Right lobe of liver (tissue), 6 donors: ENCODE results near the gene ACVR1. TPM values are rescaled to one million over a fixed set of nuclear protein-coding genes. Genes with fewer than 3 reads are reported as not detected.

Source experiments
- ATAC-seq, 4 donors: fragments of 200-7000 bp; cut with Tn5 transposase; one replicate each; pipeline ENCODE4 v1.9.1; 2020; ENCODE audit warnings: mild to moderate bottlenecking in 4 of 4, moderate library complexity in 4 of 4
- DNase-seq, 3 donors: peaks; one replicate each; pipeline ENCODE4 v3.0.0-alpha.2; 2020
- H3K27ac ChIP-seq, 3 donors: fragments of 200-600 bp; one replicate each; pipeline ENCODE4 v1.8.0; 2022
- H3K27me3 ChIP-seq, 2 donors: fragments of 200-600 bp; one replicate each; pipeline ENCODE4 v1.8.0; 2022
- H3K36me3 ChIP-seq, 4 donors: fragments of 200-600 bp; sonication (generic) in 1 of 4; one replicate each; pipeline versions ENCODE4 v1.5.1 to v1.8.0; 2017 to 2022; ENCODE audit warnings: control low read depth in 1 of 4
- H3K4me1 ChIP-seq, 4 donors: fragments of 200-600 bp; sonication (generic) in 1 of 4; one replicate each; pipeline versions ENCODE4 v1.5.1 to v1.8.0; 2017 to 2022; ENCODE audit warnings: control low read depth in 1 of 4
- H3K4me3 ChIP-seq, 3 donors: fragments of 200-600 bp; one replicate each; pipeline ENCODE4 v1.8.0; 2022
- H3K9me3 ChIP-seq, 4 donors: fragments of 200-600 bp; sonication (generic) in 1 of 4; one replicate each; pipeline versions ENCODE4 v1.5.1 to v1.8.0; 2017 to 2022; ENCODE audit warnings: control low read depth in 1 of 4
- POLR2A ChIP-seq: fragments of 450-650 bp; IDR thresholded peaks from one replicate; pipeline ENCODE4 v1.6.1; 2017; ENCODE audit warnings: antibody characterized with exemption, mild to moderate bottlenecking
- WGBS: methylation state at CpG from one replicate; pipeline ENCODE4 v1.1.6; 2018; ENCODE audit warnings: low coverage, low lambda C conversion rate; ENCODE audit not compliant: insufficient coverage; ENCODE audit errors: missing lambda C conversion rate; 5-methylcytosine and 5-hydroxymethylcytosine counted together
- intact Hi-C, 2 donors: fragments of 100-400 bp; cut with DNase I; formaldehyde crosslinking; loops; one replicate each; pipeline versions ENCODE4 v1.11.2 to v1.14.1; 2022
- total RNA-seq, 6 experiments: library from RNA; depleted of rRNA in 2 of 6; stranded (reverse); fragments of >200 nt in 2 of 6; fragmentation: NEBNext Ultra II Directional in 3 of 6; extraction: Animal tissue kit (Norgen Biotek cat#: 25700) in 3 of 6; gene quantifications; one replicate each; pipeline versions ENCODE4 v1.1.0 to v1.2.4, GENCODE V29; 2016 to 2023
- TF ChIP-seq, protein P1 (sequence below), 4 donors: fragments of 200-600 bp in 3 of 4; fragments of 450-650 bp in 1 of 4; IDR thresholded peaks; one replicate each; pipeline versions ENCODE4 v1.5.1 to v1.8.0; 2016 to 2022; ENCODE audit warnings: antibody characterized with exemption in 4 of 4, mild to moderate bottlenecking in 2 of 4
- donor health status: DM: no; HTN: yes; CAD: no.
- donor health status: DM: no; HTN: no; CAD: no.
- donor health status: DM: no; HTN: no; CAD: no.
- donor health status: DM: no; HTN: yes; CAD: no.
- donor health status: DM: no; HTN: yes; CAD: no.

Gene ACVR1
- total RNA-seq, 6 experiments from 2014 or later: 10.9 to 25.1 (median 14.6) TPM

DNA sequence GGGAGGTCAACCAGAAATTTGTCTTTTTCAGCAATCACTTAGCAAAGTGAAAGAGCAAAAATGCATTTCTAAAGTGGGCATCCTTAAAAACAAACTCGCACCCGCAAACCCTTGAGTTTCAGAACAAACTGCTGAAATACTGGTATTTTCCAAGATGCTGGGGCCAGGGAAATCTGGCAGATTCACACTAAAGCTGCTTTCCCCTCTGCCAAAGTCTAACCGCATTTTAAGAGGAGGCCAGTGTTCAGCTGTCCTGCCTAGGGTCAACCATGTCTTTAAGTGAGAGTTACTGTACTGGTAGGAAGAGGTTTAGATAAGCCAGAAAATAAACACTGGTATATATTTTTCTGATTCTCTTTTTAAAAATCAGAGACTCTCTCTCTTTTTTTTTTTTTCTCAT, 55.9 kb downstream of the ACVR1 start:
- WGBS: 67% methylated on average over 3 of the region's 3 CpGs
- Histone ChIP-seq H3K4me1 (peaks cover 0 to 46% (median 10%) of the 10 kb centered on the region in 4 donors), H3K27ac (no peak overlapping the region), H3K9me3 (no peaks in the 10 kb centered on the region), H3K4me3 (no peak overlapping the region), H3K36me3 (peaks cover 0 to 24% (median 6%) of the 10 kb centered on the region in 4 donors), H3K27me3 (no peaks in the 10 kb centered on the region)
- intact Hi-C loops: no loop called here
- no peak for DNase-seq
- ATAC-seq: no peak
- TF ChIP-seq, protein P1, sequence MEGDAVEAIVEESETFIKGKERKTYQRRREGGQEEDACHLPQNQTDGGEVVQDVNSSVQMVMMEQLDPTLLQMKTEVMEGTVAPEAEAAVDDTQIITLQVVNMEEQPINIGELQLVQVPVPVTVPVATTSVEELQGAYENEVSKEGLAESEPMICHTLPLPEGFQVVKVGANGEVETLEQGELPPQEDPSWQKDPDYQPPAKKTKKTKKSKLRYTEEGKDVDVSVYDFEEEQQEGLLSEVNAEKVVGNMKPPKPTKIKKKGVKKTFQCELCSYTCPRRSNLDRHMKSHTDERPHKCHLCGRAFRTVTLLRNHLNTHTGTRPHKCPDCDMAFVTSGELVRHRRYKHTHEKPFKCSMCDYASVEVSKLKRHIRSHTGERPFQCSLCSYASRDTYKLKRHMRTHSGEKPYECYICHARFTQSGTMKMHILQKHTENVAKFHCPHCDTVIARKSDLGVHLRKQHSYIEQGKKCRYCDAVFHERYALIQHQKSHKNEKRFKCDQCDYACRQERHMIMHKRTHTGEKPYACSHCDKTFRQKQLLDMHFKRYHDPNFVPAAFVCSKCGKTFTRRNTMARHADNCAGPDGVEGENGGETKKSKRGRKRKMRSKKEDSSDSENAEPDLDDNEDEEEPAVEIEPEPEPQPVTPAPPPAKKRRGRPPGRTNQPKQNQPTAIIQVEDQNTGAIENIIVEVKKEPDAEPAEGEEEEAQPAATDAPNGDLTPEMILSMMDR (IDR thresholded peaks at IDR 0.05): no peak
- no peak for TF ChIP-seq POLR2A

DNA sequence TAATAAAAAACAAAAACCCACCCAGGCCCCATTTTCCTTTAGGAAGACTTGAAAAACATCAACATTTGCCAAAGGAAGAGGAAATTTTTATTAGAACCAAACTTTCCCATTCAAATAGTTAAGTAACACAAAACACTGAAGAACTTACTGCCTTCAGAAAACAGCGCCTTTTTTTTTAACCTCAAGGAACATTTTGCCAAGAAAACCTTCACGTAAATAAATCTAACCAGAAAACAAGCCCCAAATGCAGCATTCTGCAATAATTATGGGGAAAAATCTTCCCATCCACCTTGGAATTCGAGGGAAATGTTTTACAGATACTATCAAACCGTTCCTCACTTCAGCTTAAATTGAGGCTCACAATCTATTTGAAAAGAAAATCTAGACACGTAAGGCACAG, 56.4 kb downstream of the ACVR1 start:
- no peak overlapping the region for H3K27ac ChIP-seq
- WGBS: 86% methylated on average over 5 of the region's 5 CpGs
- intact Hi-C loops: no loop called here

DNA sequence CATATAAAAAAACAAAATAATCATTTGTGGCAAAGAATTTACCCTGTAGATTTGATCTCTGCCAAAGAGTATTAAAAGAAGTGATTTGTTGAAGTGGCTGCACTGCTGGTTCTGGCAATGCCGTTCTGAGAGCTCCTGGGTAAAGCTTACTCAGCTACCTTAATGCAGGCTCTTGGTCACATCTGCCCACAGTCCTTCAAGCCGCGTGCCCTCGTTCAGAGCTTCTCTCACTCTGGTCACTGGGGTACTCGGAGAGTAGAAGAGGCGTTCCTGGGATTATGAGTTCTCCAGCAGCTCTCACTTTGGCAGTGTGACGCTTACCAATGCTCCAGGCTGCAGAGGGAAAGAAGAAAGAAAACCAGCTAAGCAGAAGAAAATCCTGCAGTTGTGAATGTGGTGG, 57.9 kb downstream of the ACVR1 start:
- H3K4me3 ChIP-seq: no peak overlapping the region
- DNase-seq (no peak), ATAC-seq (no peak)
- H3K9me3 ChIP-seq: no peaks in the 10 kb centered on the region
- intact Hi-C loops: no loop called here
- H3K4me1 ChIP-seq: peaks cover 0 to 50% (median 11%) of the 10 kb centered on the region in 4 donors
- WGBS: 100% methylated on average over 1 of the region's 7 CpGs
- H3K36me3 ChIP-seq: peaks cover 0 to 24% (median 6%) of the 10 kb centered on the region in 4 donors
- H3K27me3 ChIP-seq: no peaks in the 10 kb centered on the region
- no peak for TF ChIP-seq POLR2A
- TF ChIP-seq, protein P1 (IDR thresholded peaks at IDR 0.05): no peak
- no peak overlapping the region for H3K27ac ChIP-seq

More for the DNA sequence above, 56.4 kb downstream of the ACVR1 start:
- no peak overlapping the region for H3K4me3 ChIP-seq
- ATAC-seq (no peak), DNase-seq (no peak)
- no peaks in the 10 kb centered on the region for H3K9me3 ChIP-seq
- H3K4me1 ChIP-seq: peaks cover 0 to 46% (median 10%) of the 10 kb centered on the region in 4 donors
- TF ChIP-seq, protein P1 (IDR thresholded peaks at IDR 0.05): no peak
- no peak for TF ChIP-seq POLR2A
- H3K27me3 ChIP-seq: no peaks in the 10 kb centered on the region
- peaks cover 0 to 24% (median 6%) of the 10 kb centered on the region in 4 donors for H3K36me3 ChIP-seq

DNA sequence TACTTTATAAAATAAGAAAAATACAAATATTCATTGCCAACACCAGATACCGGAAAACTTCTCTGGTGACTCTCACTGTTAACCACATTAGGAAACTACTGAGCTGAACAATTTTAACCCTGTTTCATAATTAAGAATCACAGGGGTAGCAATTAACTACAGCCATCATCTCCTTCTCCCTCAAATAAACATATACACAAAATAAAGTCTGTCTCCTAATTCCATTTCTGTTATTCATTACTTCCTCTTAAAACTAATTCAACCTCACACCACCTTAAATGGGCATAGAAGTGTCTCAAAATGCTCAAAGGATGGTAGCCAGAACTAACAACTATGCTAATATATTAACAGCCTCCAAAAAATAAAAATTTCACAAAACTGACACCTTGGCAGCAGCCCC, 60.7 kb downstream of the ACVR1 start:
- ATAC-seq: no peak
- no peaks in the 10 kb centered on the region for H3K9me3 ChIP-seq
- H3K4me1 ChIP-seq: peaks cover 0 to 32% (median 4%) of the 10 kb centered on the region in 4 donors
- 86% methylated on average over 1 of the region's 1 CpG for WGBS
- no peaks in the 10 kb centered on the region for H3K27me3 ChIP-seq
- H3K36me3 ChIP-seq: peaks cover 0 to 24% (median 6%) of the 10 kb centered on the region in 4 donors
- no peak for TF ChIP-seq POLR2A
- TF ChIP-seq, protein P1 (IDR thresholded peaks at IDR 0.05): no peak
- intact Hi-C loops: no loop called here
- DNase-seq: no peak
- no peak overlapping the region for H3K4me3 ChIP-seq
- no peak overlapping the region for H3K27ac ChIP-seq

DNA sequence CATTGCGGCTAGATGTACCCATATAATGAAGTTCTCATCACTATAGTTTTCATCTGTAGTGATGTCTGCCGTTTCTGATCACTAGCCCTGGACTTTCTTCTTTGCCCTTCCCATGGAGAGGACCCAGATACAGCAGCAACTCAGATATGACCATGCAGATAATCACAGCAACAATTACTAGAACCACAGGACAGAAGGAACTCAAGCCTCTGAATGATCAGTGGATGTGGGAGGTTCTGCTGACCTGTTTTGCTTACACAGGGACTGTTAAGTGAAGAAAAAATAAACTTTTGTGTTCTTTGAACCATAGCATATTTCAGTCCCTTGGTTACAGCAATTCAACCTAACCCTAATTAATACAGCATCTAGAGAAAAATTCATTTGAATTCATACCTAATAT, 62.7 kb downstream of the ACVR1 start:
- Histone ChIP-seq H3K27me3 (no peaks in the 10 kb centered on the region), H3K4me3 (no peak overlapping the region), H3K9me3 (no peaks in the 10 kb centered on the region), H3K4me1 (peaks cover 0 to 37% (median 10%) of the 10 kb centered on the region in 4 donors), H3K27ac (peak overlapping the region in 1 of 3 donors; percentile 42), H3K36me3 (peaks cover 0 to 24% (median 6%) of the 10 kb centered on the region in 4 donors)
- WGBS: 22% methylated on average over 1 of the region's 2 CpGs
- TF ChIP-seq, protein P1 (IDR thresholded peaks at IDR 0.05): no peak
- TF ChIP-seq POLR2A: no peak
- intact Hi-C loops: no loop called here
- ATAC-seq (peak; percentile 41 to 67 (median 48)), DNase-seq (no peak)
